ENCODE results near the gene PROB1.

PROB1 gene

DNA sequence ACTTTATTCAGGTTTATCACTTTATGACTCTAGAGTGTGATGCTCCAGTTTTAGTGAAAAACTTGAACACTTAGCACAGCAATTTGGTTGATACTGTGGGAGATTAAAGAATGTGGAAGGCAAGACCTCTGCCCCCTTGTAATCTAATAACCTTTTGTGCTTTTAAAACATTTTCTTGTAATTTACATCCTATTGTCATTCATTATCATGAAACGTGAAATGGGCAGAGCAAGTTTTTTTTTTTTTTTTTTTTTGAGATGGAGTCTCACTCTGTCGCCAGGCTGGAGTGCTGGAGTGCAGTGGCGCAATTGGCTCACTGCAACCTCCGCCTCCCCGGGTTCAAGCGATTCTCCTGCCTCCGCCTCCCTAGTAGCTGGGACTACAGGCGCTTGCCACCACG lies 51.4 kb downstream of the PROB1 start:
- DNase-seq (ENCODE audit: low spot score) = no peak
- TF ChIP-seq, protein P1, sequence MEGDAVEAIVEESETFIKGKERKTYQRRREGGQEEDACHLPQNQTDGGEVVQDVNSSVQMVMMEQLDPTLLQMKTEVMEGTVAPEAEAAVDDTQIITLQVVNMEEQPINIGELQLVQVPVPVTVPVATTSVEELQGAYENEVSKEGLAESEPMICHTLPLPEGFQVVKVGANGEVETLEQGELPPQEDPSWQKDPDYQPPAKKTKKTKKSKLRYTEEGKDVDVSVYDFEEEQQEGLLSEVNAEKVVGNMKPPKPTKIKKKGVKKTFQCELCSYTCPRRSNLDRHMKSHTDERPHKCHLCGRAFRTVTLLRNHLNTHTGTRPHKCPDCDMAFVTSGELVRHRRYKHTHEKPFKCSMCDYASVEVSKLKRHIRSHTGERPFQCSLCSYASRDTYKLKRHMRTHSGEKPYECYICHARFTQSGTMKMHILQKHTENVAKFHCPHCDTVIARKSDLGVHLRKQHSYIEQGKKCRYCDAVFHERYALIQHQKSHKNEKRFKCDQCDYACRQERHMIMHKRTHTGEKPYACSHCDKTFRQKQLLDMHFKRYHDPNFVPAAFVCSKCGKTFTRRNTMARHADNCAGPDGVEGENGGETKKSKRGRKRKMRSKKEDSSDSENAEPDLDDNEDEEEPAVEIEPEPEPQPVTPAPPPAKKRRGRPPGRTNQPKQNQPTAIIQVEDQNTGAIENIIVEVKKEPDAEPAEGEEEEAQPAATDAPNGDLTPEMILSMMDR (conservative IDR thresholded peaks at IDR 0.05; ENCODE audit: low read depth) = no peak
- ChIA-PET CTCF (no interaction called here), POLR2A (ENCODE audit: low non-redundant PET) (no interaction called here)
- no peak overlapping the region for H3K27ac ChIP-seq

DNA sequence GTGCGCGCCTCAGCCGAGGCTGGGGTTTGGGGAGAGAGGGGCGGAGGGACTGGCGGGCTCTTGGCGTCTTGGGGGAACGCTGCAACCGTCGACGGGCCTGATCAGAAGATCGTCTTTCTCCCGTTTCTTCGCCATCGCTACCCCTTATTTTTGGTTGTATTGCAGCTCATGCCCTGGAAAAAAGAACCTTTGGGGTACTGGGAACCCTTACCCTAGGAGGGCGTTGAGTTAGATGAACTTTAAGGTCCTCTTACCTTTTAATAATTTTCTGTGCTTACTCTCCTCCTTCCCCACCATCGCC lies 52.5 kb downstream of the PROB1 start:
- ChIA-PET POLR2A (ENCODE audit: low non-redundant PET) (interaction anchor here (0.6 to 1.2 kb wide), 3 partner anchors 9 to 553 kb away, joined by 3 to 5 read pairs (median 3); no protein-coding TSS in a partner anchor), CTCF (interaction anchor here (0.6 to 0.9 kb wide), 4 partner anchors 9 to 59 kb away, joined by 3 to 5 read pairs (median 3); no protein-coding TSS in a partner anchor)
- peak overlapping the region; percentile 98 for H3K27ac ChIP-seq
- DNase-seq (ENCODE audit: low spot score) = no peak
- TF ChIP-seq, protein P1 (conservative IDR thresholded peaks at IDR 0.05; ENCODE audit: low read depth) = no peak

DNA sequence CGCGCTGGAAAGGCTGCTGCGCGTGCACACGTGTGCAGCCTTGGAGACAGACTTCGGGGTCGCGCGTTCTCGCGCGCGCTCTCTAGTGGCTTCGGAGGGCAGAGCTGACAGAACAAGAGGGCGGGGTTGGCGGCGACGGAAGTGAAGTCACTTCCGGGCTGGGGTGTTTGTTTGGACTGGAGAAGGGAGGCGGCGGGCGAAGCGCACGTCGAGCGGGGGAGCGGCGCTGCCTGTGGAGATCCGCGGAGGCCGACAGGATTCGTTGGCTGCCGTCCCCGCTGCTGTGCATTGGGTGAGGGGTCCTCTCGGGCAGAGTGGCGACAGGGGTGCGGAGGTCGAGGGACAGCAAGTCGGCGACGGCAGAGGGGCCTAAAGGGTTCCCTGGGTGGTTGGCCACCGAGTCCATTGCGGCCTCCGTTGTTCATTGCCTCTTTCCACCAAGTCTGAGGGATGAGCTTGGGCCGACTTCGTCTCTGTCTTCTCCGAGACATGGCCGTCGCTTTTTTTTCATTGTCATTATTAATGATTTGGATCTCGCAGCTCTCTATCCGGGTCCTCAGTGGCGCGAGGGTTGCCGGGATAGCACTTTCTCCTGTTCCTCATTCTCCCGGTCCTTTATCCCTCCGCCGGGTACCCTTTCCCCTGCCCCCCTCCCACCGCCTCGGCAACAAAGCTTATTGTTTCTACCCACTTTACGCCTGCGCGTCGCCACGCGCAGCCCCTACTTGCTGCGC lies 53.0 kb downstream of the PROB1 start, which contains the start of gene PAIP2:
TSS of gene PAIP2 (plus strand) at position 166 of the 734 bp plus-strand sequence. CDS start 21,931 bp downstream, outside the sequence.
- TF ChIP-seq, protein P1 (conservative IDR thresholded peaks at IDR 0.05; ENCODE audit: low read depth) = peak; percentile 96
- POLR2A ChIA-PET (ENCODE audit: low non-redundant PET) = interaction anchor here (0.6 to 1.2 kb wide), 4 partner anchors 8 to 552 kb away, joined by 3 to 5 read pairs (median 4); no protein-coding TSS in a partner anchor

DNA sequence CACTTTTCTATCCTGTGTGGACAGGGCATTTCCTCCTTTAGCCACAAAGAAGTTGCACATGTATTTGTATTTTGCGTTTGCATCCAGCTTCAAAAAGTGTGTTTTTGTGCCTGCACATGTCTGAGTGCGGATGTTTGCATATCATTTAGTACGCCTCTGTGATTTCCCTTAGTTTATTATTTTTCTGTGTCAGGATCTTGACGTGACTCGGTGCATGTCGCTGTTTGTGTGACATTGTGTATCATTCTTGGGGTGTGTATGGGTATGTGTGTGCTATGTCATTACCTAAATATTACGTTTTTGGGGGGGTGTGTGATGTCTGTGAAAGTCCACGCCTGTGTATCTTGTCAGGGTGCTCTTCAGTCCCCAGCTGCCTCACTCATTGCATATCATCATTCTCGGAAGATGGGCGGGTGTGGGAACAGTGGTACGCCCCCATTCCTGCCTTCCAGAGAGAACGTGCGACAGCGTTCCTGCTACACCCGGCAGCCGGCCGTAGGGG lies 53.7 kb downstream of the PROB1 start:
- ChIA-PET POLR2A (ENCODE audit: low non-redundant PET) (interaction anchor here (1.0 to 1.2 kb wide), 2 partner anchors 8 to 15 kb away, joined by 3 to 5 read pairs; no protein-coding TSS in a partner anchor), CTCF (interaction anchor here (0.6 to 1.2 kb wide), 2 partner anchors 100 to 663 kb away, joined by 3 read pairs; no protein-coding TSS in a partner anchor)
- H3K27ac ChIP-seq = peak overlapping the region; percentile 98
- no peak for DNase-seq (ENCODE audit: low spot score)
- TF ChIP-seq, protein P1 (conservative IDR thresholded peaks at IDR 0.05; ENCODE audit: low read depth) = no peak

More for the DNA sequence above, 53.0 kb downstream of the PROB1 start, which contains the start of gene PAIP2:
- peak within 1 kb of the TSS; percentile 98 for H3K27ac ChIP-seq
- peak; percentile 95 for DNase-seq (ENCODE audit: low spot score)
- CTCF ChIA-PET = interaction anchor here (0.6 to 1.2 kb wide), 6 partner anchors 10 to 662 kb away, joined by 3 to 5 read pairs (median 3); no protein-coding TSS in a partner anchor
